Measurements from ENCODE around the gene MBOAT1.

Gene MBOAT1

DNA sequence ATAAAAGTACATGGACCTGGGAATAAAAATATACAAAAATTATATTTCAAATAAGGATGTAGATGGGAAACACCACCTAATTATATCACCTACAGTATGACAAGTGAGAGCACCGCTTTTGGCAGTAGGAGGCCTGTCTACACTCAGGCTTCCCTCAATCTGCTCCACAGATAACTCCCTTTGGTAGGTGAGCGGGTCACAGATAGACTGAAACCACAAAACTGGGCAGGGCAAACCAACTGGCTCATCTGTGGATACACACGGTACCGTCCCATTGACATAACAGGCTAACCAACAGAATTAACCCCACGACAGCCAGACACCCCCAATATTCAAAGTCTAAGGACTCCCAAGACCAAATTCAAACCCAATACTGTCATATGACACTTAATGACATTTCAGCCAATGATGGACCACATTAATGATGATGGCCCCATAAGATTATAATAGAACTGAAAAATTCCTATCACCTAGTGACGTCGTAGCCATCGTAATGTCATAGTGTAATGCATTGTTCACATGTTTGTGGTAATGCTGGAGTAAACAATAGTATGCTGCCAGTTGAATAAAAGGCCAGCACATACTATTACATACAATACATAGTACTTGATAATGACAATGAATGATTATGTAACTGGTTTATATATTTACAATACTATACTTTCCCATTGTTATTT lies 109.7 kb downstream of the MBOAT1 start:
- FAIRE-seq: no peak
- DNase-seq (ENCODE audit: insufficient read length): no peak
- TF ChIP-seq POLR2A (IDR thresholded peaks at IDR 0.05; ENCODE audit: low read depth, low read length) (no peak), TAF1 (IDR thresholded peaks at IDR 0.05; ENCODE audit: borderline replicate concordance, low read depth, low read length) (no peak), POLR2AphosphoS5 (IDR thresholded peaks at IDR 0.05; ENCODE audit: low read depth, low read length) (no peak)

DNA sequence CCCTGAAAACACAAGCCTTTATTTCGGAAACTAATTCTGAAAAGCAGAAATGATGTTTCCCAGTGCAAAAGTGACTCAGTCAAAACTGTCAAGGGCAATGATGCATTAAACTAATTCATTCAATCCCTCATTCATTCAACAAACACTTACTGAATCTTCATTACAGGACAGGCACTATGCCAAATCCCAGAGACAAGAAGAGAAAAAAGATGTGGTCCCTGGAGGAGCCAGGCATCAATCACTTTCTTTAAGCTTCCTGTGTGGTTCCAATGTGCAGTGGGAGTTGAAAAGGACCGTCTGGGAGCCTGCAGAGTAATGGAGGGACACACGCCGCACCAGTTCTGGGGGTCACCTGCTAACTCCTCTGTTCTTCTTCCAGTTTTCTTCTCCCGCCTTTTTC lies 113.1 kb downstream of the MBOAT1 start:
- TF ChIP-seq POLR2A (IDR thresholded peaks at IDR 0.05; ENCODE audit: low read depth, low read length): no peak
- TF ChIP-seq TAF1 (IDR thresholded peaks at IDR 0.05; ENCODE audit: borderline replicate concordance, low read depth, low read length): no peak
- no peak for TF ChIP-seq POLR2AphosphoS5 (IDR thresholded peaks at IDR 0.05; ENCODE audit: low read depth, low read length)
- DNase-seq (ENCODE audit: insufficient read length): no peak

DNA sequence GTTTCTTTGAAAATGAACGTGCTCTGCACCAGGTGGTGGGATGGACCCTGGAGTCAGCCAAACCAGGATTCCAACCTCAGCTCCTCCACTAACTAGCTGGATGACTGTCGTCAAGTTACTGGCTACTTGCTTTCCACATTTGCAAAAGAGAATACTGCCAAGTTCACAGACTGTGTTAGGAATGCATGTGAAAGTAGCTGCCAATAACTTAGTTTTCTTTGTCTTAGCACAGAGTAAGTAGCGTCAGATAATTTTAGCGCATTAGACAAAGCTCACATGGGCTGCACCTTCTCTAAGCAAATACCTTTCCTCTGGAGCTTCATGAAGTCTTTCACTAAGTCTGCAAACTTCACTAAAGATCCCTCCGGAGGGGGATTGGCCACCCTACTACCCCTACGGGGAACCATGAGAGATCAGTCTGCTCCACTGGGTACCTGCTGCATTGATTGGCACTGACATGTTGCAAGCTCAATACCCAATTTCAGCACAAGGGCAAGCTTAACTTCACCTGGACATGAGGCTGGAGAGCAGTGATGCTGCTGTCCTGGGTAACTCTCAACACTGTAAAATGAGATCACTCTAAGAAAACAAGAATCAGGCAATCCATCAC lies 113.9 kb downstream of the MBOAT1 start:
- TF ChIP-seq TAF1 (IDR thresholded peaks at IDR 0.05; ENCODE audit: borderline replicate concordance, low read depth, low read length): no peak
- no peak for TF ChIP-seq POLR2AphosphoS5 (IDR thresholded peaks at IDR 0.05; ENCODE audit: low read depth, low read length)
- no peak for TF ChIP-seq POLR2A (IDR thresholded peaks at IDR 0.05; ENCODE audit: low read depth, low read length)
- DNase-seq (ENCODE audit: insufficient read length): no peak

More for the DNA sequence above, 113.1 kb downstream of the MBOAT1 start:
- no peak for FAIRE-seq

DNA sequence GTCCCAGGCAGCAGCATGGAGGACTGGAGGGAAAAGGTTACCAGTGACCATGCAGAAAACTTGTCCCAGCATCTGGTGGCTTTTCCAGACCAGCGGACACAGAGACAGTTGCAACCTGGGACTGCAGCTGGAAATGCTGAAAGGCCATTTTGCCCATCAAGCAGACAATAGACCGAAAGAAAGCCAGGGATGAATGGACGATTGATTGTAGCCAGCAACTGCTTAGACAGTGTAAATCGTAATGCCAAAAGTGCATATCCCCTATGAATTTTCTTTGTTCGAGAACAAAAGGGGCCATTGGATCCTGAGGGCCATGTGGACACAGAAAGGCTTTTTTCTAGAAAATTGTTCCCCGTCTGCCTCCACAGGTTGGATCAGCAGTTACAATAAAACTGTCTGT lies 115.7 kb downstream of the MBOAT1 start:
- no peak for FAIRE-seq
- no peak for DNase-seq (ENCODE audit: insufficient read length)
- no peak for TF ChIP-seq TAF1 (IDR thresholded peaks at IDR 0.05; ENCODE audit: borderline replicate concordance, low read depth, low read length)
- no peak for TF ChIP-seq POLR2AphosphoS5 (IDR thresholded peaks at IDR 0.05; ENCODE audit: low read depth, low read length)
- TF ChIP-seq POLR2A (IDR thresholded peaks at IDR 0.05; ENCODE audit: low read depth, low read length): no peak

More for the DNA sequence above, 113.9 kb downstream of the MBOAT1 start:
- FAIRE-seq: no peak

DNA sequence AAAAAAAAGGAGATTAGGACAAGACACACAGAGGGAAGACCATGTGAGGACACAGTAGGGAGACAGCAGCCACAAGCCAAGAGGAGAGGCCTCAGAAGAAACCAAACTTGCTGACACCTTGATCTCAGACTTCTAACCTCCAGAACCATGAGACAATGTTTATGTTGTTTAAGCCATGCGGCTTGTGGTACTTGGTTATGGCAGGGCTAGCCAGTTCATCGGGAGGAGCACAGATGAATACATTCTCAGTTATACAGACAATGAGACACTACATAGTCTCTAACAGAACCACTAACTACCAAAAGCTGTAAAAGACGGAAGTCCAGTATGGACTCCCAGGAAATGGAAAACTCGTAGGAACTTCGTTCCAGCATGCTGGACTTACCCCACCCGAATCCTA lies 116.8 kb downstream of the MBOAT1 start:
- DNase-seq (ENCODE audit: insufficient read length): no peak
- TF ChIP-seq POLR2A (IDR thresholded peaks at IDR 0.05; ENCODE audit: low read depth, low read length): no peak
- no peak for TF ChIP-seq TAF1 (IDR thresholded peaks at IDR 0.05; ENCODE audit: borderline replicate concordance, low read depth, low read length)
- no peak for TF ChIP-seq POLR2AphosphoS5 (IDR thresholded peaks at IDR 0.05; ENCODE audit: low read depth, low read length)
- FAIRE-seq: no peak

DNA sequence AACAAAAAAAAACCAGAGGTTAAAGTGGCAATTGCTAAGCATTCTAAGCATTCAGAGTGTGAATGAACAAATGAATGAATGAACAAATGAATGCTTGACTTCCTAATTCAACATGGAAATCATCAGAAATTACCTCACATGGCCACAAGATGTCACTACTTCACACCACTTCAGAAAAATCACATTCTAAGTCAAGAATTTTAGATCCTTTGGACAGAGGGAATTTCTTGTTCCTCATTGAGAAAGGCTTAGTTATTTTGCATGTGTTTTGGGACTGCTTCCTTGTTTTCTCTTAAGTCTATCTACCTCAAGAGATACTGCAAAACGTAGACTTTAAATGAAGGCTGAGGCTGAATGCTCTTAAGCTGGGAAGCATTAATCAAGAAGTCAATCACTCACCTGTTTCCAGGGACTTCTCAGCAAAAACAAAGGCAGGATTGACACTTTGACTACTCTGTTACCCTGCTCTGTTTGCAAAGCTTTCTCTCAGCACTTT lies 120.2 kb downstream of the MBOAT1 start:
- DNase-seq (ENCODE audit: insufficient read length): no peak
- no peak for TF ChIP-seq POLR2AphosphoS5 (IDR thresholded peaks at IDR 0.05; ENCODE audit: low read depth, low read length)
- FAIRE-seq: peak; percentile 87

DNA sequence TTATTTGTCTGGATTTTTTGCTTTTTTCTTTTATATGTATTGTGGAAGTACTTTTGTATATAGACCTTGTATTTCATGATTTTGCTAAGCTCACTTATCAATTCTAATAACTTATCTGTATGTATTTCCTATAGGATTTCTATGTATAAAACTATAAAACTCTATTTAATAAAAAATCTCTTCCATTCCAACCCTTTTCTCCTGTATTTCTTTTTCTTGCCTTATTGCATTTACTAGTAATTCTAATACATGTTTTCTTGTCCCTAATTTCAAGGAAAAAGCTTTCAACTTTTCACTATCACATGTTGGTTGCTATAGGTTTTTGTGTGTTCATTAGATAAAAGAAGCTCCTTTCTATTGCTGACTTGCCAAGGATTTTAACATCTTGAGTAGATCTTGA lies 125.3 kb downstream of the MBOAT1 start:
- TF ChIP-seq TAF1 (IDR thresholded peaks at IDR 0.05; ENCODE audit: borderline replicate concordance, low read depth, low read length) (no peak), POLR2A (IDR thresholded peaks at IDR 0.05; ENCODE audit: low read depth, low read length) (no peak), POLR2AphosphoS5 (IDR thresholded peaks at IDR 0.05; ENCODE audit: low read depth, low read length) (no peak)
- DNase-seq (ENCODE audit: insufficient read length): no peak
- no peak for FAIRE-seq

DNA sequence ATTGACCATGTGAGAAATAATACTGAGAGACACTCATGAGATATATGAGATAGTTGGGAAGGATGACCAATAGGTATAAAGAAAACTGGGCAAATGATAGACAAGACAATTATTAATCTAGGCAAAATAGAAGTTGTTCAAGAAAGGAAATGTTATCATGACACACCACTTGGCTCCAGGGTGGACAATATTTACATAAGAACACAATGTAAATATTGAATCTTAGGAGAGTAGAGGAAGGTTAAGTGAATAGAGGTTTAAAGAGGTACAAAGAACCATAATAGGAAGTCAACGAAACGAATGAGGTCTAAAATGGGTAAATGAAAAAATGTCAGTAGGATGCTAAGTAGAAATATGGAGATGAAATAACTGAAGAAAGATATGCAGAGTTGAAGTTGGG lies 126.5 kb downstream of the MBOAT1 start:
- TF ChIP-seq TAF1 (IDR thresholded peaks at IDR 0.05; ENCODE audit: borderline replicate concordance, low read depth, low read length) (no peak), POLR2AphosphoS5 (IDR thresholded peaks at IDR 0.05; ENCODE audit: low read depth, low read length) (no peak), POLR2A (IDR thresholded peaks at IDR 0.05; ENCODE audit: low read depth, low read length) (no peak)
- FAIRE-seq: no peak
- DNase-seq (ENCODE audit: insufficient read length): no peak

DNA sequence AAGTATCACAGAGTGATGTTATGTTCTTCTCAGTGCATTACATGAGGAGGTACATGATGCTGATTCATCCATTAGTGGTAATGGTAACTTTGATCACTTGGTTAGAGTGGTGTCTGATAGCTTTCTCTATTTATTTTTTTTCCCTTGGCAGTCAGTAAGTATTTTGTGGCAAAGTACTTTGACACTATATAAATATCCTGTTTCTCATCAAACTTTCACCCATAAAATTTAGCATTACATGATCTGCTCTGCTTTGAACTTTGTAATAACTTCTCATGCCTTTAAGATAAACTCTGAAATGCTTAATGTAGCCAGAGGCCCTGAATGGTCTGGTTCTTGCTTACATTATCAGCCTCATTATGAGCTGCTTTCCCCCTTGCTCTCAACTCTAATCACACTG lies 127.9 kb downstream of the MBOAT1 start:
- no peak for FAIRE-seq
- no peak for DNase-seq (ENCODE audit: insufficient read length)

DNA sequence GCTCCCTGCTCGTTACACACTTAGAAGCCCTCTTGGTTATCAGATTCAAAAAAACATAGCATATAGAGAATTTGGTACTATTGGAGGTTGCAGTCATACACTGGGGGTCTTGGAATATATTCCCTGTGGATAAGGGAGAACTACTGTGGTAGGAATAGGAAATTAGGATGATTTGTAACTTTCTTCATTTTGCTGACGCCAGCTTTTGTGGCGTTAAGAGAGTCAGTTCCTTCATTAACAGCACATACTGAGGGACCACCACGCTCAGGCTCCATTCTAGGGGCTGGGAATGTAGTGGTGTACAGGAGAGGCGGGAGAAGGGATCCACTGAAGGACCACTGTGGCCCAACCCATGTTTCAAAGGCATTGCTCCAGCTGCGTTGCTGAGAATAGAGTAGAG lies 140.3 kb downstream of the MBOAT1 start:
- no peak for TF ChIP-seq TAF1 (IDR thresholded peaks at IDR 0.05; ENCODE audit: borderline replicate concordance, low read depth, low read length)
- TF ChIP-seq POLR2AphosphoS5 (IDR thresholded peaks at IDR 0.05; ENCODE audit: low read depth, low read length): no peak
- no peak for TF ChIP-seq POLR2A (IDR thresholded peaks at IDR 0.05; ENCODE audit: low read depth, low read length)
- FAIRE-seq (no peak), DNase-seq (ENCODE audit: insufficient read length) (no peak)

More for the DNA sequence above, 127.9 kb downstream of the MBOAT1 start:
- no peak for TF ChIP-seq TAF1 (IDR thresholded peaks at IDR 0.05; ENCODE audit: borderline replicate concordance, low read depth, low read length)

DNA sequence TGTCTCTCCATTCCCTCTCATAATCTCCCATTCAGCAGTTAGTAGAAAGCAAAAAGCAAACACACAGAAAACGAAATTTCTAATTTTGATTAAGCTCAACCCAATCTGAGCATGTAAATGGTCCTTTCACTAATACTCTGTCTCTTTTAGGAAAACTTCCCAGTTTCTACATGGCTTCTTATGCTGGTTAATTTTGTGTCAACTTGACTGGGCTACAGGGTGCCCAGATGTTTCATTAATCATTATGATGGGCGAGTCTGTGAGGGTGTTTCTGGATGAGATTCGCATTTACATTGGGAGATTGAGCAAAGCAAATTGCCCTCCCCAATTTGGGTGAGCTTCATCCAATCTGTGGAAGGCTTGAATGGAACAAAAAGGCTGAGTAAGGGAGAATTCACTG lies 142.2 kb downstream of the MBOAT1 start:
- DNase-seq (ENCODE audit: insufficient read length) (no peak), FAIRE-seq (no peak)
- TF ChIP-seq POLR2AphosphoS5 (IDR thresholded peaks at IDR 0.05; ENCODE audit: low read depth, low read length): no peak
- no peak for TF ChIP-seq TAF1 (IDR thresholded peaks at IDR 0.05; ENCODE audit: borderline replicate concordance, low read depth, low read length)
- TF ChIP-seq POLR2A (IDR thresholded peaks at IDR 0.05; ENCODE audit: low read depth, low read length): no peak

DNA sequence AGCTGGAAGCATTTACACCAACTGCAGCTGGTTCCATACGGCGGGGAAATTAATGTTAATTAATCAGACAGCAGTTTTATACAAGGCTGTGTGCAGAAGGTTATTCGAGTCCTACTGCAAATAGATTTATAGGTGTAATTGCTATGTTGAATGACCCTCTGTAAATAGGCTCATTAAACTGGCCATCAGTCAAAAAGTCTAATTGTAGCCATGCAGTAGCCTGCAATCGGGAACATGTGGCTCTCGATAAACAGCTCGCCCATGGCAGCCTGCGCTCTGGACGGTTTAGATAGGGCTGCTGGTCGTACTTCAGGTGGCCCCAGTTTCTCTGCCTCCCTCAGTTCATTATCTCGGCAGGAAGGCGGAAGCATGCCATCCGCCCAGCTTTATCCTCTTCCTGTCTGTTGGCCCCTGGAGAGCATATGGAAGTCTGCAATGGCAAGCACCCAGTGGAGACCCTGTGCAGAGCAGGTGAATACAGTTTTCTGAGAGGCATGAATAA lies 143.2 kb downstream of the MBOAT1 start:
- FAIRE-seq (no peak), DNase-seq (ENCODE audit: insufficient read length) (no peak)
- TF ChIP-seq TAF1 (IDR thresholded peaks at IDR 0.05; ENCODE audit: borderline replicate concordance, low read depth, low read length) (no peak), POLR2A (IDR thresholded peaks at IDR 0.05; ENCODE audit: low read depth, low read length) (no peak), POLR2AphosphoS5 (IDR thresholded peaks at IDR 0.05; ENCODE audit: low read depth, low read length) (no peak)

Data from GM12892 (cell line).